HCT116 (cell line): ENCODE results near the gene GALNT18. TPM values are rescaled to one million over a fixed set of nuclear protein-coding genes. Genes with fewer than 3 reads are reported as not detected.

Experiments used
- ATAC-seq: fragments of 200-7000 bp; cut with Tn5 transposase; 2 replicates; pipeline ENCODE4 v1.9.1; 2020; ENCODE audit warnings: mild to moderate bottlenecking, moderate library complexity
- BruUV-seq: library from RNA; stranded (reverse); fragments of 400-500 nt; replicated peaks from 2 replicates; lab custom pipeline; 2021; lab: Mats Ljungman, UMichigan
- CTCF ChIA-PET: fragments of 300-600 bp; sonication (Branson Sonifier 250); formaldehyde crosslinking; loops from one replicate; lab custom pipeline; 2021; ENCODE audit warnings: antibody characterized with exemption; lab: Charles Lee
- POLR2A ChIA-PET: fragments of 300-600, 350-600 bp; sonication (Branson Sonifier 250); formaldehyde crosslinking; loops from one replicate; lab custom pipeline; 2021; ENCODE audit warnings: antibody characterized with exemption; lab: Charles Lee
- RAD21 ChIA-PET, 2 experiments: fragments of 300-600 bp; sonication (Branson Sonifier 250); formaldehyde crosslinking; loops; one replicate each; lab custom pipeline; 2023; ENCODE audit warnings: low total read pairs in 2 of 2; ENCODE audit not compliant: uncharacterized antibody in 2 of 2, unreplicated experiment in 2 of 2, low non-redundant PET in 1 of 2; lab: Charles Lee
- DNase-seq: peaks from one replicate; pipeline ENCODE4 v3.0.0-alpha.2; 2010; ENCODE audit warnings: low read depth, low spot score
- H2AFZ ChIP-seq: fragments of 200-600 bp; shearing (Covaris generic), sonication (generic); 2 replicates; pipeline ENCODE4 v1.6.1; 2017; ENCODE audit warnings: low read depth, mixed run types, mixed read lengths, antibody characterized with exemption, low read length; ENCODE audit not compliant: poor library complexity, severe bottlenecking
- H3K27ac ChIP-seq: 2 replicates; pipeline ENCODE4 v1.5.1; 2012; ENCODE audit warnings: low read depth, low read length
- H3K27me3 ChIP-seq: fragments of 200-600 bp; sonication (generic); 2 replicates; pipeline ENCODE4 v1.6.1; 2016; ENCODE audit warnings: mixed run types, low read length, mixed read lengths; ENCODE audit not compliant: insufficient read depth
- H3K36me3 ChIP-seq, 2 experiments: fragments of 200-500 bp in 1 of 2; fragments of 200-600 bp in 1 of 2; sonication (Bioruptor generic) in 1 of 2; sonication (generic) in 1 of 2; 2 replicates each; pipeline versions ENCODE4 v1.5.1 to v1.6.1; 2014 to 2016; ENCODE audit warnings: low read length in 2 of 2, inconsistent platforms in 1 of 2, mixed read lengths in 1 of 2, mixed run types in 1 of 2; ENCODE audit not compliant: insufficient read depth in 2 of 2, control insufficient read depth in 1 of 2
- H3K4me1 ChIP-seq, 2 experiments: fragments of 200-600 bp in 1 of 2; sonication (generic) in 1 of 2; 2 replicates each; pipeline versions ENCODE4 v1.5.1 to v1.6.1; 2012 to 2017; ENCODE audit warnings: low read length in 2 of 2, inconsistent platforms in 1 of 2, mild to moderate bottlenecking in 1 of 2, mixed read lengths in 1 of 2, mixed run types in 1 of 2, moderate library complexity in 1 of 2; ENCODE audit not compliant: insufficient read depth in 2 of 2, control insufficient read depth in 1 of 2
- H3K4me2 ChIP-seq: fragments of 200-600 bp; sonication (generic); 2 replicates; pipeline ENCODE4 v1.6.1; 2017; ENCODE audit warnings: mixed run types, low read length, mixed read lengths
- H3K4me3 ChIP-seq, 2 experiments: fragments of 200-600 bp in 1 of 2; sonication (generic) in 1 of 2; replicated peaks in 1 of 2; 2 replicates each; pipeline ENCODE4 v1.5.1; 2011 to 2016; ENCODE audit warnings: low read length in 2 of 2, control low read depth in 1 of 2, low read depth in 1 of 2, mild to moderate bottlenecking in 1 of 2, mixed read lengths in 1 of 2, mixed run types in 1 of 2
- H3K79me2 ChIP-seq: fragments of 200-600 bp; sonication (generic); 2 replicates; pipeline ENCODE4 v1.6.1; 2017; ENCODE audit warnings: mild to moderate bottlenecking, mixed run types, low read length, moderate library complexity, mixed read lengths; ENCODE audit not compliant: insufficient read depth
- H3K9ac ChIP-seq: fragments of 200-600 bp; sonication (generic); 2 replicates; pipeline ENCODE4 v1.6.1; 2016; ENCODE audit warnings: low read length, mixed read lengths
- H3K9me2 ChIP-seq: fragments of 200-600 bp; sonication (generic), shearing (Covaris generic); 2 replicates; pipeline ENCODE4 v1.6.1; 2017; ENCODE audit warnings: mixed run types, mild to moderate bottlenecking, moderate library complexity; ENCODE audit not compliant: insufficient read depth
- H3K9me3 ChIP-seq, 2 experiments: fragments of 200-500 bp in 1 of 2; fragments of 200-600 bp in 1 of 2; sonication (Bioruptor generic) in 1 of 2; sonication (generic) in 1 of 2; 2 replicates each; pipeline ENCODE4 v1.6.1; 2014 to 2017; ENCODE audit warnings: low read length in 2 of 2, mixed read lengths in 2 of 2, inconsistent platforms in 1 of 2, low read depth in 1 of 2, mild to moderate bottlenecking in 1 of 2, mixed run types in 1 of 2, moderate library complexity in 1 of 2; ENCODE audit not compliant: control insufficient read depth in 1 of 2, insufficient read depth in 1 of 2
- H4K20me1 ChIP-seq: fragments of 200-600 bp; sonication (generic), shearing (Covaris generic); 2 replicates; pipeline ENCODE4 v1.6.1; 2017; ENCODE audit warnings: mixed run types, mild to moderate bottlenecking, moderate library complexity; ENCODE audit not compliant: insufficient read depth
- ATF3 ChIP-seq: IDR thresholded peaks from 2 replicates; pipeline ENCODE4 v1.6.1; 2012
- CBX3 ChIP-seq: IDR thresholded peaks from 2 replicates; pipeline ENCODE4 v1.6.1; 2012; ENCODE audit warnings: low read depth
- EGR1 ChIP-seq: IDR thresholded peaks from 2 replicates; pipeline ENCODE4 v1.6.1; 2012; ENCODE audit warnings: low read depth
- ELF1 ChIP-seq: IDR thresholded peaks from 2 replicates; pipeline ENCODE4 v1.6.1; 2012; ENCODE audit warnings: low read depth, borderline replicate concordance
- EZH2 ChIP-seq: fragments of 200-600 bp; sonication (generic); IDR thresholded peaks from 2 replicates; pipeline ENCODE4 v1.6.1; 2017; ENCODE audit warnings: antibody characterized with exemption, mixed run types
- FOSL1 ChIP-seq: IDR thresholded peaks from 2 replicates; pipeline ENCODE4 v1.6.1; 2012; ENCODE audit warnings: low read depth
- POLR2A ChIP-seq: IDR thresholded peaks from 2 replicates; pipeline ENCODE4 v1.7.0; 2011; ENCODE audit warnings: borderline replicate concordance; ENCODE audit not compliant: insufficient read depth, insufficient read length; ENCODE audit errors: extremely low read depth
- POLR2AphosphoS5 ChIP-seq: IDR thresholded peaks from 2 replicates; pipeline ENCODE4 v1.6.1; 2011; ENCODE audit warnings: mild to moderate bottlenecking, low read depth, low read length, moderate library complexity
- RAD21 ChIP-seq: IDR thresholded peaks from 2 replicates; pipeline ENCODE4 v1.6.1; 2012; ENCODE audit warnings: low read depth, mild to moderate bottlenecking
- SIN3A ChIP-seq: IDR thresholded peaks from 2 replicates; pipeline ENCODE4 v1.6.1; 2012; ENCODE audit warnings: low read depth
- SRF ChIP-seq: IDR thresholded peaks from 2 replicates; pipeline ENCODE4 v1.6.1; 2012; ENCODE audit warnings: low read depth
- TCF7L2 ChIP-seq: IDR thresholded peaks from 2 replicates; pipeline ENCODE4 v1.7.0; 2011; ENCODE audit warnings: borderline replicate concordance, inconsistent platforms; ENCODE audit not compliant: insufficient read depth, insufficient read length; ENCODE audit errors: extremely low read depth
- ZBTB33 ChIP-seq: IDR thresholded peaks from 2 replicates; pipeline ENCODE4 v1.6.1; 2011; ENCODE audit warnings: mild to moderate bottlenecking, low read length, moderate library complexity; ENCODE audit not compliant: insufficient replicate concordance; ENCODE audit errors: extremely low read depth
- ZFX ChIP-seq: fragments of 450-650 bp; IDR thresholded peaks from 2 replicates; pipeline ENCODE4 v1.6.1; 2017
- ZNF274 ChIP-seq: fragments of 200-500 bp; sonication (Bioruptor generic); IDR thresholded peaks from 2 replicates; pipeline ENCODE4 v1.6.1; 2014; ENCODE audit warnings: mild to moderate bottlenecking, low read depth, low read length, inconsistent platforms
- intact Hi-C: fragments of 100-400 bp; cut with micrococcal nuclease; formaldehyde crosslinking; loops from 2 replicates; pipeline ENCODE4 v1.10.0; 2022
- total RNA-seq: library from RNA; stranded (reverse); gene quantifications from one replicate; pipeline ENCODE4 v1.2.1, GENCODE V29; 2021; ENCODE audit not compliant: unreplicated experiment

The GALNT18 gene
- total RNA-seq, 1 experiment from 2014 or later = 19.9 TPM

GRCh38 chr11:11420899-11421285, 200.9 kb downstream of the GALNT18 start:
- Histone ChIP-seq H3K27me3 (no peaks in the 10 kb centered on the region), H3K79me2 (no peaks in the 10 kb centered on the region), H3K9me3 (no peaks in the 10 kb centered on the region), H2AFZ (no peak overlapping the region), H4K20me1 (no peaks in the 10 kb centered on the region), H3K36me3 (no peaks in the 10 kb centered on the region), H3K9ac (no peak overlapping the region), H3K4me1 (peaks cover 0 to 15% of the 10 kb centered on the region in 2 experiments; a peak in 2 of 4 replicates), H3K4me3 (no peak overlapping the region), H3K9me2 (no peaks in the 10 kb centered on the region), H3K4me2 (no peak overlapping the region), H3K27ac (no peak overlapping the region)
- ChIA-PET RAD21 (no interaction called here), CTCF (no interaction called here), POLR2A (no interaction called here)
- BruUV-seq = no TSS peak
- ATAC-seq = no peak
- DNase-seq = no peak
- intact Hi-C loops = no loop called here
- TF ChIP-seq ELF1 (no peak), ZNF274 (no peak), ATF3 (no peak), TCF7L2 (no peak), SRF (no peak), FOSL1 (no peak), EGR1 (no peak), POLR2A (no peak), POLR2AphosphoS5 (no peak), EZH2 (no peak), RAD21 (no peak)

GRCh38 chr11:11420191-11420898, 201.5 kb downstream of the GALNT18 start:
- Histone ChIP-seq H3K9me3 (no peaks in the 10 kb centered on the region), H3K79me2 (no peaks in the 10 kb centered on the region), H3K27me3 (no peaks in the 10 kb centered on the region), H3K9me2 (no peaks in the 10 kb centered on the region), H3K4me2 (no peak overlapping the region), H4K20me1 (no peaks in the 10 kb centered on the region), H3K36me3 (no peaks in the 10 kb centered on the region), H3K27ac (no peak overlapping the region), H3K4me1 (peaks cover 0 to 15% of the 10 kb centered on the region in 2 experiments; a peak in 2 of 4 replicates), H2AFZ (no peak overlapping the region), H3K9ac (no peak overlapping the region), H3K4me3 (no peak overlapping the region)
- TF ChIP-seq CBX3 = no peak
- no peak for TF ChIP-seq ZFX
- no peak for TF ChIP-seq SIN3A
- TF ChIP-seq ELF1 = no peak
- TF ChIP-seq EZH2 = no peak
- TF ChIP-seq FOSL1 = no peak
- no peak for TF ChIP-seq ZBTB33
- ChIA-PET RAD21 (no interaction called here), POLR2A (no interaction called here), CTCF (no interaction called here)
- BruUV-seq = no TSS peak
- ATAC-seq (no peak), DNase-seq (no peak)
- intact Hi-C loops = no loop called here
